Tibial artery (tissue), 4 donors: ENCODE results near the gene INA.

Experiments used
- DNase-seq, 2 donors: peaks; one replicate each; pipeline ENCODE4 v3.0.0-alpha.2; 2019
- H3K27ac ChIP-seq, 2 donors: fragments of 200-600 bp; sonication (generic) in 1 of 2; 1 replicate in 1 of 2; 2 replicates in 1 of 2; pipeline ENCODE4 v1.5.1; 2018 to 2019; ENCODE audit warnings: mild to moderate bottlenecking in 1 of 2
- H3K27me3 ChIP-seq, 2 donors: fragments of 200-600 bp; sonication (generic) in 1 of 2; one replicate each; pipeline versions ENCODE4 v1.5.1 to v1.6.0; 2016 to 2019
- H3K36me3 ChIP-seq, 3 donors: fragments of 200-600 bp; sonication (generic) in 2 of 3; one replicate each; pipeline ENCODE4 v1.5.1; 2016 to 2019; ENCODE audit warnings: mild to moderate bottlenecking in 2 of 3
- H3K4me1 ChIP-seq, 4 donors: fragments of 200-600 bp; sonication (generic) in 2 of 4; 1 replicate in 3 of 4; 2 replicates in 1 of 4; pipeline ENCODE4 v1.5.1; 2016 to 2019
- H3K4me3 ChIP-seq, 2 donors: fragments of 200-600 bp; sonication (generic) in 1 of 2; 1 replicate in 1 of 2; 2 replicates in 1 of 2; pipeline ENCODE4 v1.5.1; 2018 to 2019; ENCODE audit warnings: mild to moderate bottlenecking in 2 of 2
- H3K9me3 ChIP-seq, 3 donors: fragments of 200-600 bp; sonication (generic) in 1 of 3; one replicate each; pipeline ENCODE4 v1.5.1; 2016 to 2019
- intact Hi-C: fragments of 100-400 bp; cut with DNase I; formaldehyde crosslinking; loops from one replicate; pipeline ENCODE4 v1.15.0; 2023; ENCODE audit warnings: low total_unique reads
- TF ChIP-seq, protein P1 (sequence below), 2 experiments: fragments of 200-600 bp in 1 of 2; fragments of 450-650 bp in 1 of 2; IDR thresholded peaks; one replicate each; pipeline ENCODE4 v1.5.1; 2017 to 2019; ENCODE audit warnings: antibody characterized with exemption in 2 of 2, mild to moderate bottlenecking in 1 of 2, moderate library complexity in 1 of 2

INA gene

DNA sequence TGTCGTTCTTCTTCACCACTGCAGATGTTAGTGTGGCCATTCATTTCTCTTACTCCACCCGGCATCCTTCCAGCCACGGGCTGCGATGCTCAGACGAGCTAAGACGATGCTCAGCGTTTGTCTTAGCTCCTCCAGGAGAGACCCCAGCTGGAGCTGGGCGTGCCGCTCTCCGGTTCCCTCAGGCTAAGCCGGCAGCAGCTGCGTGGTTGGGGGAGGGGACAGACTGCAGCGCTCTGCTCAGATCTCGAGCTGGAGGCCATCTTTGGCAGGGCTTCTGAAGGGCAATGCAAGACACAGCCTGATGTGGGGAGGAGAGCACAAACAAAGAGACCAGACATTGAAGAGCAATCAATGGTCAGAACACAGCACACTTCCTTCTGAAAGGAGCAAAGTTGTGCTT is 4.8 kb downstream of the INA start:
- intact Hi-C loops: no loop called here
- no peak overlapping the region for H3K27ac ChIP-seq
- H3K9me3 ChIP-seq: no peaks in the 10 kb centered on the region
- no peak for DNase-seq
- H3K4me3 ChIP-seq: no peak overlapping the region
- TF ChIP-seq, protein P1, sequence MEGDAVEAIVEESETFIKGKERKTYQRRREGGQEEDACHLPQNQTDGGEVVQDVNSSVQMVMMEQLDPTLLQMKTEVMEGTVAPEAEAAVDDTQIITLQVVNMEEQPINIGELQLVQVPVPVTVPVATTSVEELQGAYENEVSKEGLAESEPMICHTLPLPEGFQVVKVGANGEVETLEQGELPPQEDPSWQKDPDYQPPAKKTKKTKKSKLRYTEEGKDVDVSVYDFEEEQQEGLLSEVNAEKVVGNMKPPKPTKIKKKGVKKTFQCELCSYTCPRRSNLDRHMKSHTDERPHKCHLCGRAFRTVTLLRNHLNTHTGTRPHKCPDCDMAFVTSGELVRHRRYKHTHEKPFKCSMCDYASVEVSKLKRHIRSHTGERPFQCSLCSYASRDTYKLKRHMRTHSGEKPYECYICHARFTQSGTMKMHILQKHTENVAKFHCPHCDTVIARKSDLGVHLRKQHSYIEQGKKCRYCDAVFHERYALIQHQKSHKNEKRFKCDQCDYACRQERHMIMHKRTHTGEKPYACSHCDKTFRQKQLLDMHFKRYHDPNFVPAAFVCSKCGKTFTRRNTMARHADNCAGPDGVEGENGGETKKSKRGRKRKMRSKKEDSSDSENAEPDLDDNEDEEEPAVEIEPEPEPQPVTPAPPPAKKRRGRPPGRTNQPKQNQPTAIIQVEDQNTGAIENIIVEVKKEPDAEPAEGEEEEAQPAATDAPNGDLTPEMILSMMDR (IDR thresholded peaks at IDR 0.05): no peak
- H3K4me1 ChIP-seq: peaks cover 0 to 15% (median 14%) of the 10 kb centered on the region in 4 donors
- H3K36me3 ChIP-seq: no peaks in the 10 kb centered on the region
- peaks cover 10 to 65% of the 10 kb centered on the region in 2 donors for H3K27me3 ChIP-seq

DNA sequence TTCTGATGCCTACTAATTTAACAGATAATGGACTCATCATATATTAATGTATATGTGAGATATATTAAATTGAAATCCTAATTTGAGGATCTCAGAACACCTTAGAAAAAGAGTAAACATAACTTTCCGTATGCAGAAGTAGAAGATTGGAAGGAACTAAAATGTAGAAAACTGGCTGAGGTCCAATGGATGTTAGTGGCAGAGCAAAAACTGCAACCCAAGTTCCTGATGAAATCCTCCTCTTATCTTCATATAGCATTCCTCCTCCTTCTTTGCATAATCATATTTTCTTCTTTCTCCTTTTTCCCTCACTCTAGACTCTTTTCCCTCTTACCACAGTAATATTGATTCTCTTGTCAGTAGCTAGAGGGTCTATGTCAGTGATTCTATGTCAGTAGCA is 6.0 kb downstream of the INA start:
- Histone ChIP-seq H3K27ac (no peak overlapping the region), H3K36me3 (no peaks in the 10 kb centered on the region), H3K9me3 (no peaks in the 10 kb centered on the region), H3K4me3 (no peak overlapping the region), H3K27me3 (peaks cover 7 to 58% of the 10 kb centered on the region in 2 donors), H3K4me1 (peaks cover 0 to 2% (median 1%) of the 10 kb centered on the region in 4 donors)
- intact Hi-C loops: no loop called here
- TF ChIP-seq, protein P1 (IDR thresholded peaks at IDR 0.05): no peak
- DNase-seq: no peak

DNA sequence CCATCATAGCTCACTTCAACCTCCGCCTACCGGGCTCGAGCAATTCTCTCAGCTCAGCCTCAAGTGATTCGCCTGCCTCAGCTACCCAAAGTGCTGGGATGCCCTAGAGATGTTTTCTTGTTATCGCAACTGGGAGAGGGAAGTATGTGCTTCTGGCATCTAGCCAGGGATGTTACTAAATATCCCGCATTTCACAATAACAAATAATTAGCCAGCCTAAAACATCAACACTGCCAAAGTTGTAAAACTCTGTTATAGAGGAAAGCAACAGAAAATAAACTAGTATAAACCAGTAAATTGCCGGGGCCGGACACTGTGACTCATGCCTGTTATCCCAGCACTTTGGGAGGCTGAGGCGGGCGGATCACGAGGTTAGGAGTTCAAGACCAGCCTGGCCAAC is 7.2 kb downstream of the INA start:
- no peak for DNase-seq
- TF ChIP-seq, protein P1 (IDR thresholded peaks at IDR 0.05): no peak
- Histone ChIP-seq H3K36me3 (no peaks in the 10 kb centered on the region), H3K27ac (no peak overlapping the region), H3K4me3 (no peak overlapping the region), H3K27me3 (peaks cover 0 to 50% of the 10 kb centered on the region in 2 donors), H3K9me3 (no peaks in the 10 kb centered on the region), H3K4me1 (no peaks in the 10 kb centered on the region)
- intact Hi-C loops: no loop called here

DNA sequence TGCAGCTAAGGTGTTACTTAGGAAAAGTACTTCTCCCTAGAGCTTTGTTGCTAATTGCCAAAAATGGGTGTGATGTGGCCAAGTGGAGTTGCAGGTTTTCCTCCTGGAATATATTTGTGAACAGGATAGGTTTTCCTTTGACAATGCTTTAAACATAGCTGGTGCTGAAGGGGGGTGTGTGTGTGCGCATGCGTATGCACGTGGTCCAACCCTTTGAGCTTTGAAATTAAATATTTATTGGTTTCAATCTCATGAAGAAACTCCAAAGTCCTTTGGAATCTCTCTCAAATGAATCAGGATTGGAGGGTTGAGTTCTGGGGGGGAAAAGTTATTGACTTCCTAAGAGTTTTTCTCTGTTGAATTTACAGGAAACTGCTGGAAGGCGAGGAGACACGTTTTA is 11.1 kb downstream of the INA start:
- DNase-seq: no peak
- Histone ChIP-seq H3K4me3 (no peak overlapping the region), H3K27ac (no peak overlapping the region), H3K27me3 (peaks cover 0 to 24% of the 10 kb centered on the region in 2 donors), H3K36me3 (no peaks in the 10 kb centered on the region), H3K9me3 (no peaks in the 10 kb centered on the region), H3K4me1 (no peaks in the 10 kb centered on the region)
- intact Hi-C loops: no loop called here
- TF ChIP-seq, protein P1 (IDR thresholded peaks at IDR 0.05): no peak

DNA sequence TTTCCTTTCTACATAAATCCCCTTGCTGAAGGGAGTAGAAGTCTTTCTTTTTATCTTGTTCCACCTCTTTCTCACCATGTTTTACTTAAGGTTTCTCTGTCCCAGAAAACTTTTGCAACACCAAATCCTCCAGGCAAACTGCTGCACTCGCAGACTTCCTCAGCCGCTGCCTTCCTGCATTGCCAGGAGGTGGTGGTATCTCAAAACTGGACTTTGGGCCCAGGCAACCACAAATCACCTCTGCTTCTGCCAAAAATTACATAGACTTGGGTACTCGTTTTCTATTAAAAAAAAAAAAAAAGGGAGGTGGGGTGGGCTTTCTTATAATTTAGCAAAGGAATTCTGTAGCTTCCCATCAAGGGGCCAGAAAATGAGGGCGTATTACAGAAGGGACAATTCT is 14.7 kb downstream of the INA start:
- Histone ChIP-seq H3K4me1 (no peaks in the 10 kb centered on the region), H3K4me3 (no peak overlapping the region), H3K27me3 (peaks cover 0 to 11% of the 10 kb centered on the region in 2 donors), H3K27ac (no peak overlapping the region), H3K9me3 (no peaks in the 10 kb centered on the region), H3K36me3 (no peaks in the 10 kb centered on the region)
- TF ChIP-seq, protein P1 (IDR thresholded peaks at IDR 0.05): no peak
- intact Hi-C loops: no loop called here
- DNase-seq: no peak
